GM12864 (cell line): Measurements from ENCODE around the gene TMEM87A.
A peak's percentile ranks its signal among the peaks of the same experiment; 100 is the strongest.

Experiments used
- DNase-seq: peaks from one replicate; pipeline ENCODE4 v3.0.0-alpha.2; 2011; ENCODE audit warnings: low read depth
- H3K4me3 ChIP-seq: 2 replicates; pipeline ENCODE4 v1.5.1; 2011; ENCODE audit warnings: mild to moderate bottlenecking, low read depth, low read length, control low read depth
- CTCF ChIP-seq: IDR thresholded peaks from 2 replicates; pipeline ENCODE4 v1.5.1; 2011; ENCODE audit warnings: low read depth, mild to moderate bottlenecking, moderate library complexity, low read length, control low read depth, inconsistent platforms; ENCODE audit errors: missing control alignments

TMEM87A gene

GRCh38 chr15:42282344-42282743 is 9.1 kb upstream of the TMEM87A start:
- no peak for DNase-seq
- no peak overlapping the region for H3K4me3 ChIP-seq
- no peak for TF ChIP-seq CTCF

- H3K4me3 ChIP-seq, result no peak overlapping the region
- TF ChIP-seq CTCF, result no peak
- no peak for DNase-seq
Measured at GRCh38 chr15:42279234-42279723, 6.0 kb upstream of the TMEM87A start.

- H3K4me3 ChIP-seq, result no peak overlapping the region
- DNase-seq, result no peak
- TF ChIP-seq CTCF, result no peak
Measured at GRCh38 chr15:42276762-42277161, 3.5 kb upstream of the TMEM87A start.

GRCh38 chr15:42275780-42276391 is 2.7 kb upstream of the TMEM87A start:
- no peak for DNase-seq
- TF ChIP-seq CTCF, result no peak
- H3K4me3 ChIP-seq, result peak overlapping the region; percentile 95

- no peak for DNase-seq
- TF ChIP-seq CTCF, result no peak
- peak overlapping the region; percentile 95 for H3K4me3 ChIP-seq
Measured at GRCh38 chr15:42274702-42274989, 1.4 kb upstream of the TMEM87A start.

- peak; percentile 50 for DNase-seq
- H3K4me3 ChIP-seq, result peak overlapping the region; percentile 95
- TF ChIP-seq CTCF, result no peak
Measured at GRCh38 chr15:42273900-42274701, 868 bp upstream of the TMEM87A start.
